ENCODE results near the gene BAG2.
A peak's percentile ranks its signal among the peaks of the same experiment; 100 is the strongest.

BAG2 gene

DNA sequence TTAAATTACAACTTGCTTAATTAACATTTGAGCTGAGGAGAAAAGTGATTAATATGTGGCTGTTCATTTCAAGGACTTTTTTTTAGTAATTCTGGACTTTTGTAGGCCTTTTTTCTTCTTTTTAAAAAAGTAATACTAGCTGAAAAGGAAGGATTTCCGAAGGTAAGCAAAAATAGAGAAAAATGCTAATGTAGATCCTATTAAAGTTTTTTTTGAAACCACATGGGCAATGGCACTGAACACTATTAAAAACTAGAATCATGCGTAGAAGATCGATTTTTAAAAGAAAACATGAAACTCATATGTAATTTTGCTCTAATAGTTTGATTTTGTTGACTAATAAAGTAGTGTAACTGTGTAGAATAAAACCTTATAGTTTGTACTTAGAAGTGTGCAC lies 2.4 kb downstream of the BAG2 start:
- DNase-seq (ENCODE audit: low read depth): no peak

DNA sequence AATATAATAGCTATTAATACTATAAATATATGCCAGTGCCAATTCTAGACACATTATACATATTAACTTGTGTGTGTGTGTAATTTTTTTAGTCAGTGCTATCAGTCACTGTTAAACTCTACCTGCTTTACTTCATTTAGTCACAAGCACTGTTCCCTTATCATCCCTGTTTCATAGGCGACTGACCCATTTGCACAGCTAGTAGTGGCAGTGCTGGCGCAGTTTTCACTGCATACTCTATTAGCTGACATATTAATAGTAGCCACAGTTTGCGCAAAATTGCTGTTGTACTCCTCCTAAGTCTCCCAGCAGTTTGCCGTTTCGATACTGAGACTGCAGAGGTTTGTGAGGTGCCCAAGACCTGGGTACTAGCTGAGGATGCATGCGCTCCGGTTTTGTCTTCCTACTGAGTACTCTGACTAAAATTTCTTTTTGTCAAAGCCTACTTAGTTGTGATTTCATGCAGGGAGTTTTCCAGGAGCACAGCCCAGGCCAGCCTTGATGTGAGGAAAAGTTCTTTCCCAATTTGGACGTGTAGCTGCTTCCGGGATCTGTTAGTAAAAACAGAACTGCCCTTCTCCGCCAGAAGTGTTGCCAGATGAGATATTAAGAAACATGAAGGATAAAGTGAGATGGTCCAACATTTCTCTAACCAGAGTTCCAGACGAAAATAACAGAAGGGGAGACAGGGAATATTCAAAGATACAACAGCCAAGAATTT lies 5.6 kb downstream of the BAG2 start:
- no peak for DNase-seq (ENCODE audit: low read depth)

DNA sequence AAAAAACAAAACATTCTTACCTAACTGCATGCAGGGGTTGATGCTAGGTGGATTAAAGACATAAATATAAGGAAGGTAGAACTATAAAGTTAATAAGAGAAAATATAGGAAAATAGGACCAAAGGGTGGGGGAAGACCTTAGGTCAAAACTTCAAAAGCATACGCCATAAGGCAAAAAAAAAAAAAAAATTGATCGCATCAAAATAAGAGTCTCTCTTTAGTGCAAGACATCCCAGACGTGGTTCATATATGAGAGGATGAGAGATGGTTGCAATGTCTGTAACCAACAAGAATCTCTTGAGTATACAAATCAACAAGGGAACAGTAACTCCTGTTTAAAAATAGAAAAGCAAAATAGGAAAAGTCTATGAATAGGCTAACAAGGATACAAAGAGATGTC lies 8.5 kb downstream of the BAG2 start:
- no peak for DNase-seq (ENCODE audit: low read depth)

DNA sequence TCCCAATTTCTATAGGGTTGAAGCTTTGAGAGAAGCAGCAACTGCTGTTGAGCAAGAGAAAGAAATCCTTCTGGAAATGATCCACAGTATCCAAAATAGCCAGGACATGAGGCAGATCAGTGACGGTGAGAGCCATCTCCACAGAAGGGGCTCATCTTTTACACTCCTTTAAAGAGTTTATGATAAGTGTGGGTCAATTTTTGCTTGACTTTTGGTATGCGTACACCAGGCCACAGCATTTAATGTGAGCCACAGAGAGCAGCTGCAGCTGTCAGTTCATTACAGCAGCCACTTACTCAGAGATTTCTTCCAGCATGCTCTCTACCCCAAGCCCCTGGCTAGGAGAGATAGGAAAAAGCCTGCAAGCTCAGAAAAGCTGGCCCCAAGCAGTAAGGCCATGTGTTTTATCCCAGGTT lies 9.9 kb downstream of the BAG2 start:
- DNase-seq (ENCODE audit: low read depth): no peak

DNA sequence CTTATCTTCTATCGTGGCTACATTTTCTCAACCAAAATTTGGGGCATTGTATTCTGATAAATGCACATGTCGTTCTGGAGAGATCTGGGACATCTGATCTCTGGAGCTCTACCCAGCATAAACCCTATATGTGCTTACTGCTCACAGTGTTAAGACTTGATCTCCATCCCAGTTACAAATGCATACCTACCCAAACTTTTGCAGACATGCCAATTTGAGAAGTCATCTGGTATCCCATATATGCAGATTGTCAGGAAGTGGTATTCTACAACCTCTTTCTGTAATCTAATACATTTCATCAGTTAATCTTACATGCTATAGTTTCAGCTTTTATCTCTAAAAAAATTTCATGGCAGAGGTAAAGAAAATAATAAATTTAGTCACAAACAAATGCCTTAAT lies 11.2 kb downstream of the BAG2 start:
- DNase-seq (ENCODE audit: low read depth): no peak

DNA sequence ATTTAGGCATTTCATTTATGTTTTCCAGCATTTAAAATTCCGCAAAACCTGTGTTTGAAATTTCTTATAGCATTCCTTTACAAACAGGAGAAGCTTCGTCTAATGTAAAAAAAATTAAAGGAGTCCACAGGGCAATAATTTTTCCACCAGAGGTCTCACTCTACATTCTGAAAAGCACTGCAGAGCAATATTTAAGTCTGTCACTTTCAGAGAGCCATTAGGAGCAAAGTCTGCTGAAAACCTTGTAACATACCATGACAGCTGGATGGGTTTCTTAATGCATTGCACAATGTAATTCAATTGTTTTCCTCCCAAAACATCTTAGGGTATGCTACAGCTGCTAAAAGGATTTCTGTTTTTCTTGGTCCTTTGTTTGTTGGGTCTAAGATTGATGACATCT lies 18.0 kb downstream of the BAG2 start:
- DNase-seq (ENCODE audit: low read depth): no peak

DNA sequence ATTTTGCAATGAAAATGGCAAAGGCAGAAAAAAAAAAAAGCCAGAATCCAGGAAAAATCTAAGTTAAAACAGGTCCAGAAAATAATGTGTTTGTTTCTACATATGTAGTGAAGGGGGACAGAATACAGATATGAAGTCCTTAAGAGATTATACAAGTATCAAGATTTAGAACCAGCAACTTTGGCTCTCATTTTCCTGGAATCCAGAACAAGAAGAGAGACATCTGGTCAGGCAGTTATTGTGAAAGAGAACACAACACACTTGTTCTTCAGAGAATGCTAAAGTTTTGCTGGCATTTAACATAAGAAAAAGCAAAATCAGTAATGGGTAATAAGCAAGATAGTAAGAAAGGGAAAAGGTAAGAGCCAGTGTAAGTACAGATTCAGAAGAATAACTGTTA lies 21.1 kb downstream of the BAG2 start:
- no peak for DNase-seq (ENCODE audit: low read depth)

DNA sequence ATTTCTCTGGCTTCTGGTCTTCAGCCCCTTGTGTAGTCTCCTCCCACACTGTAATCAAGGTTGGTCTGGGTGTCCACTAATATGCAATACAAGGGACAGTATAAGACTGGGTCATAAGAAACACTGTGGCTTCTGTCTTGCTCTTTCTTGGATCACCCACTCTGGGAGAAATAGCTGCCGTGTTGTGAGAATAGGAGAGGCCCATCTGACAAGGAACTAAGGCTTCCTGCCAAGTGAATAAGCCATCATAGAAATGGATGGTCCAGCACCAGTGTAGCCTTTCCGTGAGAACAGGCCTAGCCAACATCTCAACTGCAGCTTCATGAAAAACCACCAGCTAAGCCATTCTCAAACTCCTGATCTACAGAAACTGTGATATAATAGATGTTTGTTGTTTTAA lies 23.3 kb downstream of the BAG2 start:
- DNase-seq (ENCODE audit: low read depth): no peak

DNA sequence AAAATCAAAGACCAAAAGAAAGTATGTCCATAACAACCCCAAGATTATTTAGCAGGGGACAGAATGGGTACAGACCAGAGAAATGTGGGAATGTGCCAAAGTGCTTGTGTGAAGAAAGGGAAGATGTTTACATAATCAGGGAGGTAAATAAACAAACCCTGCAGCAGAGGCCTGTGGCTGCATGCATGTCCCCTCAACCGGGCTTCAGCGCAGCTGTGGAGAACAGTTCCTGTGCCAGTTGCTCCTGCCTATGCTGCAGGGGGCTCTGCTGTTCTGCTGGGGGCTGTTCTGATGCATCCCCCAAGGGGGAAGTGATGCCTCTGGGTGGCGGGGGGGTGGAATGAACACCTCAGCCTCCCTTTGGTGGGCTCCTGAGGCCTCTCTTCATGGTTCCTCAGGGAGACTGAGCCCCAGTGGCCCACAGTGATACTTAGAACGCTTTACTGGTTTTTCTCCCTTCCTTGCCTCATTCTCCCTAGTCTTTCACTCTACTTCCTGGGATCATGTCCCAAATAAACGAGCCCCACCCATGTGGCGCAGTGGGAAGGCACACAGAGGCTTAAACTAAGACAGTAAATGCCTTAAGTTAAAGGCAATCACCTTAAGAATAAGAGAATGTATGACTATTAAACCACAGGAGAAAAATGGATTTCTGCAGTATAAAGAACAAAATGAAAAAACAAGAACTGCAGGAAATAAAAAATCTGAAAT lies 27.0 kb downstream of the BAG2 start:
- DNase-seq (ENCODE audit: low read depth): no peak

DNA sequence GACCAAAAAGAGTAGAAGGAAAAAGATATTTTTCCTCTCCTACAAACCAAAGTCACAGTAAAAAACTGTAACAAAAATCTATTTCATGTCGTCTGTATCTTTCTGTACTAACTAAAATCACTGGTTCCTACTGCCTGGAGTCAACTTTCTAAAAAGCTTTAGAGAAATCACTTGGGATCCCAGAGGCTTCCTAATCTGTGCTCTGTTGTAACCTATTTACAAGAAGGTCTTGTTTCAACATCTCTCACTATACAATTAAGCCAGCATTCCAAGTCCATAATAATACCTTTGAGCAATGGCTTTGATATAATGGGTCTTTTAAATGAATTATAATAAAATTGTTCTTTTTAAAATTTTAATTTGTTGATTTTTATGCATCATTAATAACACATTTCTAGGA lies 29.6 kb downstream of the BAG2 start:
- no peak for DNase-seq (ENCODE audit: low read depth)

DNA sequence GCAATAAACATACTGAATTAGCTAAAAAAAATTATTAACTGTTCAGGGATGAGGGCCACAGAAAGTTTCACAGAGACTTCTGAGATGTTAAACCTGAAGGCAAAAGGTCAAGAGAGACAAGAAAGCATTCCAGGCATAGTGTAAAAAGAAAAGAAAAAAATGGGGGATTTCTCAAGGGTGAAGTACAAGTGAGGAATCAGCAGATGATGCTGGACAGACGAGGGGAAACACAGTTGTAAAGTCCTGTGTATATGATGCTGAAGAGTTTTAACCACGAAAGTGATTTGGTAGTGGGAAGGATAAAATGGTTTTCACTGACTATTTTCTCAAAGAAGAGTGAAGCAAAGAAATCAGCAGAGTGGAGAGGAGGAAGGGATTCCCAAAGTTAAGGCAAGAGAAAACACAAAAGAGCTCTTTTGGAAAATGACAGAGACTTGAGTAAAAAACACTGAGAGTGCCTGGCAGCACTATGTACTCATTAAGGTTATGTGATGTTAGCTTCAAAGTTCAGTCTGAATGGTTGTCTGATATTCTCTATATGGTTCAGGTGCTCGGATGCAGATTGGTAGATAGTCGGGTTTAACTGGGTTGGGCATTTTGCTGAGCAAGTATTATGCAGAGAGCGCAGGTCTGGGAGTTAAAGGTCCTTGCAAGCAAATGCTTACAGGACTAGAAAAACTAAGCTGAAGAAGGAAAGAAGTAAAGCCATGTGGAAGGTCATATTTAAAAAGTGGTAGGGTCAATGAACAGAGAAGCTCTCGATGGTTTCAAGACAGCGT lies 33.6 kb downstream of the BAG2 start:
- no peak for DNase-seq (ENCODE audit: low read depth)

DNA sequence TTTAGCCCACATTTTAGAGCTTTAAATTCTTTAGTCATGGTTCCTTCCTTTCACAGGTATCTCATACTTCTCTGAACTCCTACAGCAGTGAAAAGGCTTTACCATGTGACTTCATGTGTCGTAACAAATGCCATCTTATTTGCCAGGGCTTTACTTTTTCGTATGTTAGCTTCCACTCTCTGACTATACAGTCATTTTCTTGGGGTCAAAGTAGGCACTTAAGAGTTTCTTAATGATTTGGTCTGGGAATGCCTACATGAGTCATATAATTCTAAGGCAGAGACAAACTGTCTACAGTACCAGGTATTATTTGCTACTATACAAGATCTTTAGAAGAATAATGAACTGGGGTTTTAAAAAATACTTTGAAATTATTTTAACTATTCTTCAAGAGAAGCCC lies 35.0 kb downstream of the BAG2 start:
- no peak for DNase-seq (ENCODE audit: low read depth)

DNA sequence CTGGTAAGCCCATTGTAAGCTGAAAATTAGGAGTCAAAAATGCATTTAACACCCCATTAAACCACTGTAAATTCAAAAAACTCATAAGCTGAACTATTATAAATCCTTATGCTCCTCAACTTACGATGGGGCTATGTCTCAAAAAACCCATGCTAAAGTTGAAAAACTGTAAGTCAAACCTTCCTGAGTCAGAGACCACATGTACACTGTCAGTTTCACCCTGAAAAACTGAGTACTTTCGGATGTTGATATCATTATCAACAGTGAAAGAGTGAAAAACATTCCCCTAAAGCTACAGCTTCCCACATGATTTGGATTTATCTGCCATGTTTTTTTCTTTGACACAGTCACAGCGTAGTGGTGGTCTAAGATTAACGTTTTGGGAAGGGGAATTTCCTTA lies 35.7 kb downstream of the BAG2 start:
- no peak for DNase-seq (ENCODE audit: low read depth)

DNA sequence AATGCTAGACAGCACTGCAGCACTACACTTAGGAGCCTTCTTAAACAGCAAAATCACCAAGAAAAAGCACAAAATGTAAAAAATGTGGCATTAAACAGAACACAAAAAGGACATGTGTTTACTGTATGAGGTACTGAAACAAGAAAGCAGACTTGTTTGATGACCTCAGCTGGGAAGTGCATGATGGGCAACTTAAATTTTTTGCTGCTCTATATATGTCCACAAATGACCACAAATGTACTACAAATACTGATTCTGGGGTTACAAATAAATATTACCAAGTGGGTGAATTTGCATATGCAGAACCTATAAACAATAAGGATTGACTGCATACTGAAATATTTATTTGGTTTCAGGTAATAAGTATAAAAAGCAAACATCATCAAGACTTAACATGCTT lies 36.9 kb downstream of the BAG2 start:
- DNase-seq (ENCODE audit: low read depth): no peak

DNA sequence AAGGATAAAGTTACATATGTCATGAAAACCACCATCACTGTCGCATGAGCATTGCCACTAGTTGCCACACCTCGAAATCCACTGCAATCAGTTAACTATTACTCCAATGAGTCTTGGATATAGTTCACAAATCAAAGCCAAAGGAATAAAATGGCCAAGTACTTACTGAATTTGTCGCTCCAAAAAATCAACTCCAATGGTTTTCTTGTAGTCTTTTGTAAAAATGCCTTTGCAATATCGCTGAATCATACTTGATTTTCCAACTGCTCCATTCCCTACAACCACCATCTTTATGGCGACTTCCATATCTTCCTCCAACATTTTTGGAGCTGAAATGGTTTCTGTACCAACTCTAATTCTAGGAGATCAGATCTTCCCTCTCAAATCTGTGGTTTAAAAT lies 37.9 kb downstream of the BAG2 start:
- no peak for DNase-seq (ENCODE audit: low read depth)

DNA sequence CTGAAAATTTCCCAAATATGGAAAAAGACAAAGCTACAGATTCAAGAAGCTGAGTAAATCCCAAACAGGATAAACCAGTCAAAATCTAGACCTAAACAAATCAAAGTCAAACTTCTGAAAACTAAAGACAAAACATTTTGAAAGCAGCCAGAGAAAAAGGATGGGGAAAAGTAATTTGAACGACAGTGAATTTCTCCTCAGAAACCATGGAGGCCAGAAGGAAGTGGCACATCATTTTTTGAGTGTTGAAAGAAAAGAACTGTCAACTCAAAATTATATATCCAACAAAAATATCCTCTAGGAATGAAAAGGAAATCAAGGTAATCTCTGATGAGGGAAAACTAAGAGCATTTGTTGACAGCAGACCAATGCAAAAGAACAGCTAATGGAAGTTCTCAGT lies 43.1 kb downstream of the BAG2 start:
- no peak for DNase-seq (ENCODE audit: low read depth)

DNA sequence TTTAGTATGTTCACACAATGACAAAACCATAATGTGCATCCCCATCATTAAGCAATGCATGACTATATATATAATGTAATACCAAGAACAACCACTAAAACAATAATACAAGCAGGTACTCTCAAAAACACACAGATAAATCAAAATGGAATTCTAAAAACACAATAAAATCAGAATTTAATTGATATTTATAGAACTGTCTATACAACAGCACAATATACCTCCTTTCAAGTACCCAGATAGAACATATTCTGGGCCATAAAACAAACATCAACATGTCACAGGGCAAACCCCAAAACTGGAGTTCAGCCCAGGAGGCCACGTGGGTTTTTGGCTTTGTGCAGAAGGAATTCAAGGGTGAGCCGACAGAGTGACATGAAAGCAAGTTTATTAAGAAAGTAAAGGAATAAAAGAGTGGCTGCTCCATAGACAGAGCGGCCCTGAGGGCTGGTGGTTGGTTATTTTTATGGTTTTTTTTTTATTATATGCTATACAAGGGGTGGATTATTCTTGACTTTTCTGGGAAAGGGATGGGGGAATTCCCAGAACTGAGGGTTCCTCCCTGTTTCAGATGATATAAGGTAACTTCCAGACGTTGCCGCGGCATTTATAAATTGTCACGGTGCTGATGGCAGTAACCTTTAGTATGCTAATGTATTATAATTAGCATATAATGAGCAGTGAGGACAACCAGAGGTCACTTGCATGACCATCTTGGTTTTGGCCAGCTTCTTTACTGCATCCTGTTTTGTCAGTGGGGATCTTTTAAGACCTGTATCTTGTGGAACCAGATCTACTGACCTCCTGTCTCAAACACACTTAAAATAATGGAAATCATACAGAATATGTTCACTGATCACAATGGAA lies 44.3 kb downstream of the BAG2 start:
- DNase-seq (ENCODE audit: low read depth): no peak

DNA sequence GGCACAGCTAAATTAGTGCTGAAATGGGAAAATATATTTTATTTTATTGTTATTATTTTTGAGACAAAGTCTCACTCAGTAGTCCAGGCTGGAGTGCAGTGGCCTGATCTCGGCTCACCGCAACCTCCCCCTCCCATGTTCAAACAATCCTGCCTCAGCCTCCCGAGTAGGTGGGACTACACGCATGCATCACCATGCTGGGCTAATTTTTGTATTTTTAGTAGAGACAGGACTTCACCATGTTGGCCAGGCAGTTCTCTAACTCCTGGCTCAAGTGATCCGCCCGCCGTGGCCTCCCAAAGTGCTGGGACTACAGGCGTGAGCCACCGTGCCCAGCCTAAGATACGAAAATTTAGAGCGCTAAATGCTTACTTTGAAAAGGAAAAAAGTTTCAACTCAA lies 45.1 kb downstream of the BAG2 start:
- DNase-seq (ENCODE audit: low read depth): no peak

DNA sequence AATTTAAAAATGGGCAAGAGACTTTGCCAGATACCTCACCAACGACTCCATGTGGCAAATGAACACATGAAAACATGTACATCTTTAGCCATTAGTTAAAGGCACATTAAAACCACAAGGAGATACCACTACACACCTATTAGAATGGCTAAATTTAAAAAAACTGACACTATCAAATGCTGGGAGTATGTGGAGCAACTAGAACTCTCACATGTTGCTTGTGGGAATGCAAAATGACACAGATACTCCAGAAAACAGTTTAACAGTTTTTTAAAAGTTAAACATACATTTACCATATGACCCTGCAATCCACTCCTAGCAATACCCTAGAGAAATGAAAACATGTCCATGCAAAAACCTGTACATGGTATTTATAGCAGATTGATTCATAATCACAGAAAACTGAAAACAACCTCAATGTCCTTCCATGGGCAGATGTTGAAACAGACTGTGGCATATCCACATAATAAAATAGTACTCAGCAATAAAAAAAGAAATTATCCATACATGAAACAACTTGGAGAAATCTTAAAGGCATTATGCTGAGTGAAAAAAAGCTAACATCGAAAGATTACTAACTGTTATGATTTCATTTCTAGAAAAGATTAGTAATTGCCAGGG lies 48.1 kb downstream of the BAG2 start:
- DNase-seq (ENCODE audit: low read depth): no peak

DNA sequence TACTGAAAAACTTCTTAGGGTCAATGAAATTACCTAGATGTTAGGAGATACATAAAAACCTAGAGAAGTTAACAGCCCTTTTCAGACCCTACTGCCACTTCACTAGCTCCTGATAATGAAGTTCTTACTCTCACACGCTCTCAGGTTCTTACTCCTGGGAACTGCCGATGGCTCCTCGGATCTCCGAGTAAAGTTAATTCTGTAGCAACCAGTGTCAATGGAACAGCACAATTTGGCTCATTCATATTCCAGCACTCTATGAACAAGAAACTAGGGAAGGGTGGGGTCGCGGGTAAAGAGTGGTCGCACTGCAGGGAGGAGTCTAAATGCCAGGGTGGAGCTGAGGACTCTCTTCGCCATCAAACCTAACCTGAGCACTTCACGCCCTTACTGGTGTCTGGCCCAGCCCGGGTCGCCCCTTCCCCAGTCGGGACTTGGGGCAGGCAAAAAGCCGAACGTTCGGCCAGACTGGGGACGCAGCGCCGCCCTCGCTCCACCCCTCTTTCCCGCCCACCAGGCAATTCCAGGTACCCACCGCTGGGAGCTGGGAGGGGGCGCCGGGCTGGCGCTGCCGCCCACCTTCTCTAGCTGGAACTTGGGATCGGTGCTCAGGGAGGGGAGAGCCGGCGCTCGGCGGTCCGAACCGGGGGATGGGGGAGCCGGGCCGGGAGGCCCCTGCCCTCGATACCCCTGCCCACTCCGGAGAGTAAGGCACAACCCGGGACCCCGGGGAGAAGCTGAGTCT lies 49.2 kb downstream of the BAG2 start:
- peak; percentile 13 for DNase-seq (ENCODE audit: low read depth)

Data from stimulated activated CD8-positive, alpha-beta memory T cell treated with anti-CD3 and anti-CD28 coated beads, Interleukin-15, amount 100 ng/mL, for 24 hours (primary cell).